Measurements from ENCODE around the gene DLX5. TPM values are rescaled to one million over a fixed set of nuclear protein-coding genes. Genes with fewer than 3 reads are reported as not detected.

DLX5 gene
- total and polyA plus RNA-seq, 9 of the 15 experiments (the other 6 are each of a cell fraction or from before 2014, with no cell fraction given), result not detected

DNA sequence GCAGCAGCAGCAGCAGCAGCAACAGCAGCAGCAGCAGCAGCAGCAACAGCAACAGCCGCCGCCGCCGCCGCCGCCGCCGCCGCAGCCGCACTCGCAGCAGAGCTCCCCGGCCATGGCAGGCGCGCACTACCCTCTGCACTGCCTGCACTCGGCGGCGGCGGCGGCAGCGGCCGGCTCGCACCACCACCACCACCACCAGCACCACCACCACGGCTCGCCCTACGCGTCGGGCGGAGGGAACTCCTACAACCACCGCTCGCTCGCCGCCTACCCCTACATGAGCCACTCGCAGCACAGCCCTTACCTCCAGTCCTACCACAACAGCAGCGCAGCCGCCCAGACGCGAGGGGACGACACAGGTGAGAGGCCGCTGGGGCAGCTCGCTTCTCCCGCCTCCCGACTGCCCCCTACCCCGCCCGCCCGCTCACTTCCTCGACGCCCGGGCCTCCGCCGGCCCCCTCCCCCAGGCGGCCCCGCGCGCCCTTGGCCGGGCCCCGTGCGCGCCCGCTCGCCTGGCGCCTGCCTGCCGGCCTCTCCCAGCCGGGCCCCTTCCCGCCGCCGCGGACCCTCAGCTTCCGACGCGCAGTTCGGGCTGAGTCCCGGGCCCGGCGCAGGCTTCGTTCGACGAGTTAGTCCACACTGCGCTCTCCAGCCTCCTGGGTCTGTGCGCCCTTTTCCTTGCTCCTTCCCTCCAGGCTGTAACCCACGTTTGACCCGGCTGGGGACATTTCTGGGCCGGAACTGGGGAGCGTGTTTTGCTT lies 18.4 kb downstream of the DLX5 start:
- DNase-seq (ENCODE audit: extremely low read depth in 1 of 4, low spot score in 3 of 4) (no peak), FAIRE-seq (no peak), ATAC-seq (peak; percentile 35; the same call in 2 of the 3 replicates)
- H4K20me1 ChIP-seq (replicated peaks; ENCODE audit: control insufficient read depth, insufficient read depth, low read length), result no peaks in the 10 kb centered on the region
- H3K36me3 ChIP-seq (ENCODE audit: control insufficient read depth, insufficient read depth, low read length), result no peaks in the 10 kb centered on the region
- CTCF ChIA-PET (ENCODE audit: low intra/inter-chr PET ratio), result no interaction called here
- H3K4me1 ChIP-seq (replicated peaks in 1 of 2; ENCODE audit: control insufficient read depth in 2 of 2, insufficient read depth in 2 of 2, low read length in 2 of 2), result peaks cover 0 to 10% of the 10 kb centered on the region in 2 experiments; a peak in 1 of 5 replicates
- no peak overlapping the region for H2AFZ ChIP-seq (ENCODE audit: low read depth, low read length)
- peaks cover 63 to 71% of the 10 kb centered on the region in 2 experiments for H3K27me3 ChIP-seq (ENCODE audit: control insufficient read depth in 2 of 2, insufficient read depth in 2 of 2, low read length in 2 of 2)
- BruUV-seq (replicated peaks), result no TSS peak
- no peaks in the 10 kb centered on the region for H3K9me3 ChIP-seq (replicated peaks; ENCODE audit: control insufficient read depth, insufficient read depth, low read depth, low read length)
- no peaks in the 10 kb centered on the region for H3K9me1 ChIP-seq (ENCODE audit: control insufficient read depth, insufficient read depth, low read length)
- intact Hi-C loops (cut with micrococcal nuclease), result no loop called here
- no peak overlapping the region for H3K9ac ChIP-seq (ENCODE audit: insufficient read depth in 1 of 2, low read depth in 2 of 2, low read length in 2 of 2)
- no peak overlapping the region for H3K27ac ChIP-seq (ENCODE audit: extremely low read depth, low read depth, low read length)
- H3K79me2 ChIP-seq (ENCODE audit: control insufficient read depth, insufficient read depth, low read length), result no peaks in the 10 kb centered on the region
- in situ Hi-C loops (cut with MboI), result no loop called here
- POLR2A ChIA-PET, result no interaction called here
- WGBS (ENCODE audit: insufficient coverage, low coverage, missing lambda C conversion rate), result 28% methylated on average over 45 of the region's 83 CpGs
- no peak overlapping the region for H3K4me2 ChIP-seq (ENCODE audit: insufficient read depth, low read length)
- TF ChIP-seq, protein P1, sequence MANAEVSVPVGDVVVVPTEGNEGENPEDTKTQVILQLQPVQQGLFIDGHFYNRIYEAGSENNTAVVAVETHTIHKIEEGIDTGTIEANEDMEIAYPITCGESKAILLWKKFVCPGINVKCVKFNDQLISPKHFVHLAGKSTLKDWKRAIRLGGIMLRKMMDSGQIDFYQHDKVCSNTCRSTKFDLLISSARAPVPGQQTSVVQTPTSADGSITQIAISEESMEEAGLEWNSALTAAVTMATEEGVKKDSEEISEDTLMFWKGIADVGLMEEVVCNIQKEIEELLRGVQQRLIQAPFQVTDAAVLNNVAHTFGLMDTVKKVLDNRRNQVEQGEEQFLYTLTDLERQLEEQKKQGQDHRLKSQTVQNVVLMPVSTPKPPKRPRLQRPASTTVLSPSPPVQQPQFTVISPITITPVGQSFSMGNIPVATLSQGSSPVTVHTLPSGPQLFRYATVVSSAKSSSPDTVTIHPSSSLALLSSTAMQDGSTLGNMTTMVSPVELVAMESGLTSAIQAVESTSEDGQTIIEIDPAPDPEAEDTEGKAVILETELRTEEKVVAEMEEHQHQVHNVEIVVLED (CRISPR knock-in tag; IDR thresholded peaks at IDR 0.05), result no peak
- TF ChIP-seq STAT5A (IDR thresholded peaks at IDR 0.05; ENCODE audit: borderline replicate concordance, low read length) (no peak), PTTG1 (tag; IDR thresholded peaks at IDR 0.05; ENCODE audit: low read depth) (no peak), ZNF212 (CRISPR knock-in tag; IDR thresholded peaks at IDR 0.05) (no peak), ELF4 (CRISPR knock-in tag; IDR thresholded peaks at IDR 0.05) (no peak), ZBTB8A (IDR thresholded peaks at IDR 0.05; ENCODE audit: partially characterized antibody) (no peak), FOXP1 (CRISPR knock-in tag; IDR thresholded peaks at IDR 0.05) (no peak), RFX5 (IDR thresholded peaks at IDR 0.05; ENCODE audit: low read depth, low read length) (no peak), POU5F1 (IDR thresholded peaks at IDR 0.05; ENCODE audit: borderline replicate concordance, low read depth, low read length, partially characterized antibody) (no peak), SRSF9 (IDR thresholded peaks at IDR 0.05; ENCODE audit: borderline replicate concordance, low read depth, low read length) (no peak), NELFE (IDR thresholded peaks at IDR 0.05; ENCODE audit: insufficient read depth, insufficient read length) (no peak), BDP1 (IDR thresholded peaks at IDR 0.05; ENCODE audit: insufficient read depth, insufficient read length) (no peak), ZNF445 (CRISPR knock-in tag; IDR thresholded peaks at IDR 0.05; ENCODE audit: low read depth) (no peak), NR4A1 (CRISPR knock-in tag; IDR thresholded peaks at IDR 0.05) (no peak), NR4A1 (tag; IDR thresholded peaks at IDR 0.05) (no peak), KDM2B (CRISPR knock-in tag; IDR thresholded peaks at IDR 0.05) (no peak), SMAD4 (CRISPR knock-in tag; conservative IDR thresholded peaks at IDR 0.05) (no peak), MXI1 (IDR thresholded peaks at IDR 0.05; ENCODE audit: low read depth, low read length) (no peak)
- TF ChIP-seq, protein P2, sequence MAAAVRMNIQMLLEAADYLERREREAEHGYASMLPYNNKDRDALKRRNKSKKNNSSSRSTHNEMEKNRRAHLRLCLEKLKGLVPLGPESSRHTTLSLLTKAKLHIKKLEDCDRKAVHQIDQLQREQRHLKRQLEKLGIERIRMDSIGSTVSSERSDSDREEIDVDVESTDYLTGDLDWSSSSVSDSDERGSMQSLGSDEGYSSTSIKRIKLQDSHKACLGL (CRISPR knock-in tag; IDR thresholded peaks at IDR 0.05; ENCODE audit: borderline replicate concordance, poor library complexity, severe bottlenecking), result no peak
- no peak overlapping the region for H3K4me3 ChIP-seq

All from K562 (cell line).